GM19397 (cell line): ENCODE data around the gene ARVCF.

Source experiments
- ATAC-seq: cut with Tn5 transposase; IDR thresholded peaks from one replicate; pipeline ENCODE4 v1.9.1; 2021; ENCODE audit warnings: mild to moderate bottlenecking, moderate library complexity; ENCODE audit not compliant: unreplicated experiment

Gene ARVCF

GRCh38 chr22:19963863-19964642, 52.6 kb downstream of the ARVCF start:
- ATAC-seq, result no peak

GRCh38 chr22:19962909-19963806, 53.5 kb downstream of the ARVCF start:
- no peak for ATAC-seq

GRCh38 chr22:19962246-19962908, 54.2 kb downstream of the ARVCF start:
- ATAC-seq, result no peak

GRCh38 chr22:19961868-19962245, 54.8 kb downstream of the ARVCF start:
- ATAC-seq, result no peak

DNA sequence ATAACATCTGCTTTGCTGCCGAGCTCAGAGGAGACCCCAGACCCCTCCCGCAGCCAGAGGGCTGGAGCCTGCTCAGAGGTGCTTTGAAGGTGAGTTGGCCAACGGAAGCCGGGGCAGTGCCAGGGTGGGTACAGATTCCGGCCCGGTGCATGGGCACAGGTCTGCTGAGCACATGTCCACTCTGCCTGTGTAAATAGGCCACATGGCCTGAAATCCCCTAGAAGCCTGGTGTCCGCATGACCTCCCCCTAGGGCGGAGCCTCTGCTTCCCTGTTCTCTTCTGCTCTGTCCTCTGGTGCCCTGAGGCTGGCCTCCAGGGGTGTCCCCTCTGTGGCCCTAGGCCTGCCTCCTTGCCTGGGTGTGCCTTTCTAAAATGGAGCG, 55.4 kb downstream of the ARVCF start:
- ATAC-seq, result no peak

- no peak for ATAC-seq
These were observed 56.0 kb downstream of the ARVCF start for GRCh38 chr22:19960491-19961200.

DNA sequence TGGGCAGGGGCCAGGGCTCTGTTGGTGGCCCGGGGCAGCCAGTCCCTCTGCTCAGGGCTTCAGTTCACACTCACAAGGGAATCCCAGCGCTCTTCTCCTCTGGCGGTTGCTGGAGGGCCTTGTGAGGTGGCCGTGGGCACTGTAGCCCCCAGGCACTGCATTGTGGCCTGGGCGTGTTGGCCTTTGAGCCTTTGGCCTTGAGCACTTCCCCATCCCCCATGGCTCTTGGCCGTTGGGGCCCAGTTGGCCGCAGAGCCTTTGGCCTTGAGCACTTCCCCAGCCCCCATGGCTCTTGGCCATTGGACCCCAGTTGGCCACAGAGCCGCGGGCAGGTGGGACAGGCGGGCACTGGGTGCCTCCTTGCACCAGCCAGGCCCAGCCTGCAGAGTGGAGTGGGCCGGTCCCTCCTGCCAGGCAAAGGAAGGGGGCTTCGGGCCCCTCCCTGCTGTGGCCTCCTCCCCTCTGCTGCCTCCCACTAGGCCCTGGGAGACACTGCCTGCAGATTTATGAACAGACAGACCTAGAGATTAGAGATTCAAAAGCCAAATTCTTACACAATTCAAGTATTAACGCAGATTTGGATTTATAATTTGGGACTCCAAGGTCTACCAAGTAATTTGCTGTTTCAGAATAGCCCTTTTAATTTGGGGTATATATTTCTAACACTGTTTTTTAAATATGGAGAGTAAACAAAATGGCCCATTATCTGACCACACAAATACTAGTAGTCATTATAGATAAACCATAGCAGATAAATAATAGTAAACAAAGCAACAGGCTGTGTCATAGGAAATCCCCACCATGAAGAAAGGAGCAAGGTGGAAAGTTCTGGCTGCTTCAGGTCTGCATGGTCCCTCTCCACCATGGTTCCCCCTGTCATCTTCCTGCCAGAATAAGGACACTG, 56.8 kb downstream of the ARVCF start:
- ATAC-seq, result no peak

- ATAC-seq, result no peak
These were observed 57.5 kb downstream of the ARVCF start for GRCh38 chr22:19959043-19959586.

- ATAC-seq, result no peak
These were observed 58.3 kb downstream of the ARVCF start for GRCh38 chr22:19958083-19959042.

- ATAC-seq, result no peak
These were observed 59.2 kb downstream of the ARVCF start for GRCh38 chr22:19957445-19957844.

DNA sequence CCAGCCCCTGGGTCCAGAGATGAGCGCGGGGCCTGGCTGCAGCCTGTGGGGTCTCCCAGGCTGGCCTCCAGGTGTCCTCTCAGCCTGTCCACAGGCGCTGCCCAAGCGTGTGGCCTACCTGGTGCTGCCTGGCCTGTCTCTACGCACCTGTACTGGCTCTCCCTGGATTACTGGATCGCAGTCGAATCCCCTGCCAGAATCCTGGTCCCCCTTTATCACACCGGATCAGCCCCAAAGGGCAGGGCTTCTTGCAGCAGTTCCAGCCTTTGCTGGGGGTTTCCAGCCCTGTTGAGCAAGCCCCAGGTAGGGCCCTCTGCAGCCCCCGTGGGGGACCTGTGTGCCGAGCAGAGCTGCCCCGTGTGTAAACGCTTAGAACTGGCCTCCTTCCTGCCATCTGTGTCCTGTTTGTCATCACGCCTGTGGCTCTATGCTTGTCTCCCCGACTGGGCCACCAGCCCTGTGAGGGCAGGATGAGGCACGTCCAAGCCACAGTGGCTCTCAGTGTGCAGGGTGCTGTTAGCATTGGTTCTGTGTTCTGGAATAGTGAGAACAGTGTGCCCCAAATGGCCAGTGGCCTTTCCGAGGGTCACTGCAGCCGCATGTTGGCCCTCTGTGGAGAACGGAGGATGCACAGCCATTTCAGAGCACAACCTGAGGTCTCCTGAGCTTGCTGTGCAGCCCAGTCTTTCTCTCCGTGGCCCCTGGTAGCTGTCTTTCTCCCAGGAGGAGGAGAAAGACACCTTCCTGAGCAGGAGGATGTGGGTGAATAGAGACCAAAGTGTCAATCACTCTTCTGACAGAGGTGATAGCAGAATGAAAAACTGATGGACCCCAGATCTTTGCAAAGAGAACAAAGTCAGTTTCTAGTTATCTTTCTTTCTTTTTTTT, 61.1 kb downstream of the ARVCF start:
- no peak for ATAC-seq

DNA sequence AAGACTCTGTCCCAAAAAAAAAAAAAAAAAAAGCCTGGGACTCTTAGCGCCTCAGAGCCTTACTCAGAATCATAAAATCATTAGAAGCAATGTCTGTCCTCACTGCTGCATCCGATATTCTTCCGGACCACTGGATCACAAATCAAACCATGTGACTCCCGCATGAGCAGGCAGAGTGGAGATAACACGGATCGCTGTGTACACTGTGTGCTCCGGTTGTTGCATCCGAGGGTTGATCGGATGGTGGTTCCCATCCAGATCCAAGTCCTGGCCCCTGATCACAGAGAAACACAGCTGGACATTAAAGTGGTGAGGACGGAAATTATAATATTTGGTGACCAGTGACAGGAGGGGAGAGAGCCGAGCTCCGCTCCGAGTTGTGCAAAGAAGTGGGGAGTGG, 65.3 kb downstream of the ARVCF start:
- no peak for ATAC-seq

DNA sequence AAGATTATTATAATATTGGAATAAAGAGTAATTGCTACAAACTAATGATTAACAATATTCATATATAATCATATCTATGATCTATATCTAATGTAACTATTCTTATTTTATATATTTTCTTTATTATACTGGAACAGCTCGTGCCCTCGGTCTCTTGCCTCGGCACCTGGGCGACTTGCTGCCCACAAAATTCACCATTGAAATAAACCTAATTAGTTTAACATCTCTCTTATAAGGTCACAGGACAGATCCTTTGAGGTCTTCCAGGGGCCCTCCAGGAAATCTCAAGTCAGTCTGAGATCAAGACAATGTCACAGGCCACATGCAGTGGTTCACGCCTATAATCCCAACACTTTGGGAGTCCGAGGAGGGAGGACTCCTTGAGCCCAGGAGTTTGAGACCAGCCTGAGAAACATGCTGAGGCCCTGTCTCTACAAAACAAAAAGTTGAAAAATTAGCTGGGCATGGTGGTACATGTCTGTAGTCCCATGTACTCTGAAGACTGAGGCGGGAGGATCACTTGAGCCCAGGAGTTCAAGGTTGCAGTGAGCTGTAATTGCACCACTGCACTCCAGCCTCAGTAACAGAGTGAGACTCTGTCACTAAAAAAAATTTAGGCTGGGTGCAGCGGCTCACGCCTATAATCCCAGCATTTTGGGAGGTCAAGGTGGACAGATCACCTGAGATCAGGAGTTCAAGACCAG, 68.4 kb downstream of the ARVCF start:
- no peak for ATAC-seq

- no peak for ATAC-seq
These were observed 73.3 kb downstream of the ARVCF start for GRCh38 chr22:19943082-19944026.

GRCh38 chr22:19942157-19943081, 74.2 kb downstream of the ARVCF start:
- ATAC-seq, result no peak
